Uterus (tissue), 4 donors: ENCODE measurements around the gene GRIK4. TPM values are rescaled to one million over a fixed set of nuclear protein-coding genes. Genes with fewer than 3 reads are reported as not detected.

Experiments
- DNase-seq, 2 donors: peaks; one replicate each; pipeline ENCODE4 v3.0.0-alpha.2; 2019 to 2020
- H3K27ac ChIP-seq, 2 donors: fragments of 200-600 bp; sonication (generic); 1 replicate in 1 of 2; 2 replicates in 1 of 2; pipeline ENCODE4 v1.5.1; 2016 to 2018
- H3K27me3 ChIP-seq, 2 donors: fragments of 200-600 bp; sonication (generic); one replicate each; pipeline ENCODE4 v1.5.1; 2018 to 2019; ENCODE audit warnings: control low read depth in 1 of 2
- H3K36me3 ChIP-seq, 2 donors: fragments of 200-600 bp; sonication (generic); one replicate each; pipeline ENCODE4 v1.5.1; 2019; ENCODE audit warnings: control low read depth in 1 of 2
- H3K4me1 ChIP-seq, 2 donors: fragments of 200-600 bp; sonication (generic); one replicate each; pipeline ENCODE4 v1.5.1; 2018 to 2019; ENCODE audit warnings: control low read depth in 1 of 2
- H3K4me3 ChIP-seq, 2 donors: fragments of 200-600 bp; sonication (generic); 1 replicate in 1 of 2; 2 replicates in 1 of 2; pipeline ENCODE4 v1.5.1; 2018 to 2019; ENCODE audit warnings: mild to moderate bottlenecking in 1 of 2
- H3K9me3 ChIP-seq, 2 donors: fragments of 200-600 bp; sonication (generic); one replicate each; pipeline ENCODE4 v1.5.1; 2019; ENCODE audit warnings: control low read depth in 1 of 2
- POLR2A ChIP-seq, 2 donors: fragments of 450-650 bp; IDR thresholded peaks; one replicate each; pipeline ENCODE4 v1.6.1; 2016; ENCODE audit warnings: antibody characterized with exemption in 2 of 2, mild to moderate bottlenecking in 1 of 2, moderate library complexity in 1 of 2
- intact Hi-C: fragments of 100-400 bp; cut with DNase I; formaldehyde crosslinking; loops from one replicate; pipeline ENCODE4 v1.15.1; 2023; ENCODE audit warnings: low total_unique reads
- total RNA-seq, 4 donors: library from RNA; depleted of rRNA in 3 of 4; stranded (reverse); fragments of >200 nt in 3 of 4; gene quantifications; one replicate each; pipeline versions ENCODE4 v1.1.0 to v1.2.4, GENCODE V29; 2014 to 2023
- TF ChIP-seq, protein P1 (sequence below), 4 experiments: fragments of 200-600 bp in 2 of 4; fragments of 450-650 bp in 2 of 4; sonication (generic) in 2 of 4; IDR thresholded peaks; one replicate each; pipeline ENCODE4 v1.5.1; 2016 to 2019; ENCODE audit warnings: antibody characterized with exemption in 4 of 4, mild to moderate bottlenecking in 2 of 4, moderate library complexity in 1 of 4
- donor health status: DM: yes; HTN: yes; CAD: no.

Gene GRIK4
- total RNA-seq, 4 donors from 2014 or later, result 0.28 to 1.1 TPM; not detected in 2

DNA sequence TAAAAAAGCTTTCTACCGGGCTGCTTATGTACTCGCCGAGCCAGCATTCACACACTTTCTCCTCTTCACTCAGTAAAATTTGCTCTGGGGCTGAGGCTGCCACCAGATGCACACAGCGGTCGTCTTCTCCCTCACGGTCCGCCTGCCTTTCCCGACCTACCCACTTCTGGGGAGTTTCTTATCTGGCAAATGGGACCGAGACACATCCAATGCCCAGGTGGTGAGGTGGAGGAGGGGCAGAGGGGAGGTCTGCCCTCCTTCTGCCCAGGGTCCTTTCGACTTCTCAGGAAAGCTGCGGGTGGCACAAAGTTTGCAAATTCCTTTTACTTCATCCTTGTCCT, 43.9 kb downstream of the GRIK4 start:
- DNase-seq, result no peak
- intact Hi-C loops, result no loop called here
- Histone ChIP-seq H3K27ac (no peak overlapping the region), H3K4me3 (no peak overlapping the region), H3K9me3 (no peaks in the 10 kb centered on the region), H3K4me1 (no peaks in the 10 kb centered on the region), H3K27me3 (no peaks in the 10 kb centered on the region), H3K36me3 (no peaks in the 10 kb centered on the region)
- TF ChIP-seq POLR2A (IDR thresholded peaks at IDR 0.05), result no peak
- TF ChIP-seq, protein P1, sequence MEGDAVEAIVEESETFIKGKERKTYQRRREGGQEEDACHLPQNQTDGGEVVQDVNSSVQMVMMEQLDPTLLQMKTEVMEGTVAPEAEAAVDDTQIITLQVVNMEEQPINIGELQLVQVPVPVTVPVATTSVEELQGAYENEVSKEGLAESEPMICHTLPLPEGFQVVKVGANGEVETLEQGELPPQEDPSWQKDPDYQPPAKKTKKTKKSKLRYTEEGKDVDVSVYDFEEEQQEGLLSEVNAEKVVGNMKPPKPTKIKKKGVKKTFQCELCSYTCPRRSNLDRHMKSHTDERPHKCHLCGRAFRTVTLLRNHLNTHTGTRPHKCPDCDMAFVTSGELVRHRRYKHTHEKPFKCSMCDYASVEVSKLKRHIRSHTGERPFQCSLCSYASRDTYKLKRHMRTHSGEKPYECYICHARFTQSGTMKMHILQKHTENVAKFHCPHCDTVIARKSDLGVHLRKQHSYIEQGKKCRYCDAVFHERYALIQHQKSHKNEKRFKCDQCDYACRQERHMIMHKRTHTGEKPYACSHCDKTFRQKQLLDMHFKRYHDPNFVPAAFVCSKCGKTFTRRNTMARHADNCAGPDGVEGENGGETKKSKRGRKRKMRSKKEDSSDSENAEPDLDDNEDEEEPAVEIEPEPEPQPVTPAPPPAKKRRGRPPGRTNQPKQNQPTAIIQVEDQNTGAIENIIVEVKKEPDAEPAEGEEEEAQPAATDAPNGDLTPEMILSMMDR (IDR thresholded peaks at IDR 0.05), result no peak

DNA sequence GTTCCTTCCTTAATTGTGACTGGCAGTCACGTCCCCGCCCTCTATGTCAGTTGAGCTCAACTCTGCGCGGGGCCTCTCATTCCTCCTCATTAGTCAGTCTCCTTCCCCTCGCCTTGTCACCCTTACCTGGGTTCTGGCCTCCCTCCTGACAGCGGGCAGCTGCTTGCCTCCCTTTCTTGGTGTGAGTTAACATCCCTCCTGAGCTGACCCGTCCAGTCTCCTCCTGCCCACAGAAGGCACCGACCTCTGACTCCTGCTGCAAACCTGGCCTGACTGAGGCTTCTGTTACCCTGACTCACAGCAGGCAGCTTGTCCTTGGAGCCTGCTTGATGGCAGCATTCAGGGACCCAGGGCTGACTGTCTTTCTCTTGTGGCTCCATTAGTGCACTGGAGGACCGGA, 45.2 kb downstream of the GRIK4 start:
- intact Hi-C loops, result no loop called here
- Histone ChIP-seq H3K36me3 (no peaks in the 10 kb centered on the region), H3K9me3 (no peaks in the 10 kb centered on the region), H3K27ac (no peak overlapping the region), H3K4me3 (no peak overlapping the region), H3K27me3 (no peaks in the 10 kb centered on the region), H3K4me1 (no peaks in the 10 kb centered on the region)
- TF ChIP-seq, protein P1 (IDR thresholded peaks at IDR 0.05), result no peak
- TF ChIP-seq POLR2A (IDR thresholded peaks at IDR 0.05), result no peak
- DNase-seq, result no peak

DNA sequence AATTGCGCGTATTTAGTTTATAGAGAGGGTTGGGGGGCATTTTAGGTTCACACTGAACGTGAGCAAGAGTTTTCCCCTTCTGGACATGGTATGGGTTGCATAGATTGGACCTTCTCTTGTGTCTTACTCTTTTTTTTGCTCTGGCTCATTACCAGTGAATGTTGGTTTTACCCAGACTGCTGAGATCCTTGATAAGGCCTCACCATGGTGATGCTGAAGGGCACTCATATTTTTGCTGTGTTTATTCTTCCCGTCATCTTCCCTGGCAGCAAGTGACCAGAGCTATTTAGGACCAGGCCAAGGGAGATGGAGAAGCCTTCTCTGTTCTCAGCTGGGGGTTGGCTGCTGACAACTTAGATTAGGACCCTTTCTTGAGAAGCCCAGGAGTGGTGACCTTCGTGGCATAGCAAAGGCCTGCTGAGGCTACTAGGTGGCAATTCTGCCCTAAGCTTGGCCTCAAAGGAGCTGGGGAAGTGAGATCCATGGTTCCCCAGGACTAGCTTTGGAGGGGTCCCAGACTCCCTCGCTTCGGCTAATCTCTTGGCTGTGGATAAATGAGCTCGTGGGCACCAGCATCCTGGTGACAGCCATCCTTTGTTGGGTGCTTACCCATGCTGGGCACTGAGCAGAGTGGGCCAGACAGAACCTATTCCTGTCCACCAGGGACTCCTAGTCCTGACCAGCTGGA, 47.3 kb downstream of the GRIK4 start:
- Histone ChIP-seq H3K4me3 (no peak overlapping the region), H3K36me3 (no peaks in the 10 kb centered on the region), H3K4me1 (no peaks in the 10 kb centered on the region), H3K9me3 (no peaks in the 10 kb centered on the region), H3K27me3 (no peaks in the 10 kb centered on the region), H3K27ac (no peak overlapping the region)
- no peak for DNase-seq
- TF ChIP-seq POLR2A (IDR thresholded peaks at IDR 0.05), result no peak
- TF ChIP-seq, protein P1 (IDR thresholded peaks at IDR 0.05), result no peak
- intact Hi-C loops, result no loop called here

DNA sequence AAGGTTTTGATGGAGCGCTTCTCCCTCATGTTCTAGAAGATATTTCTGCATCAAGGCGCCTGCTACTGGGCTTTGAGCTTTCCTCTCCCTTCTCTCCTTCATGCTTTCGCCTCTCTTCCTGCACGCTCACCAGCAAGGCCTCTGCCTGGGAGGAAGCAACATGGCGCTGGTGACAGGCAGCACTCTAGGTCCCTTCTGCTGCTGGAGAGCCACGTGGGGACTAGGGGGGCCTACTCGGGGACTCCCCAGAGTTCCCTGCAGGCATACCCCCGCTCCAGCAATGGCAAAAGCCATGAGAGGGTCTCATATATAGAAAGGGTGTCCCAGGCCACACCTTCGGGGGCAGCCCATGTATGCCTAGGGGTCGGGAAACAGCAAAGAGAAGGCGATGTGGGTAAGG, 49.7 kb downstream of the GRIK4 start:
- no peak for DNase-seq
- Histone ChIP-seq H3K4me3 (no peak overlapping the region), H3K4me1 (peaks cover 0 to 11% of the 10 kb centered on the region in 2 donors), H3K9me3 (no peaks in the 10 kb centered on the region), H3K27me3 (peaks cover 0 to 10% of the 10 kb centered on the region in 2 donors), H3K27ac (no peak overlapping the region), H3K36me3 (no peaks in the 10 kb centered on the region)
- intact Hi-C loops, result no loop called here
- TF ChIP-seq POLR2A (IDR thresholded peaks at IDR 0.05), result no peak
- TF ChIP-seq, protein P1 (IDR thresholded peaks at IDR 0.05), result no peak

DNA sequence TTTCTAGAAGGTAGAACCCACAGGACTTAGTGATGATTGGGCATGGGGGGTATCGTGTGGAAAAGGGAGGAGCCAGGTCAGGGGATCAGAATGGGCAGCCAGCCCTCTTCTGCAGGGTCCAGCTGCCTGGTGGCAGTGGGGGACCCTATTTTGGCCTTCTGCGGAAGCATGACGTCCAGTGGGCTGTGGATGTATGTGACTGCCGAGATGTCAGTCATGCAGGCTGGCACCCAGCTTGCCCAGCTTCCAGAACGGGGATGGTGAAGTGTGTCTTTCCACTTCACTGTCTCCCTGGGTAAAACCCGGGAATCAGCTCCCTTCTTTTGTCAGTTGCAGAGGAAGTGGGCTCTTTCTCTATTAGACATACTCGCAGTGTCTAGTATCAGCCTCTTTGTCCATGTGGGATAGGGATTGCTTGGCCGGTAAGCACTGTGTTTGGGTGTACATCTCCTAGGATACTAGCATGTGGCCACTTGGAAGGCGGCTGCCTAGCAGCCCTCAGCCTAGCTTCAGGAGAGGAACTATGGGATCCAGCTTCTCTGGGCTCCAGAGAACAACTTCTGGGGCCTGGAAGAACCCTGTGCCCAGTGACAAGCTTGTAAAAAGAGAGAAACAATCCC, 51.4 kb downstream of the GRIK4 start:
- intact Hi-C loops, result no loop called here
- H3K27me3 ChIP-seq, result peaks cover 0 to 10% of the 10 kb centered on the region in 2 donors
- no peaks in the 10 kb centered on the region for H3K9me3 ChIP-seq
- DNase-seq, result no peak
- no peak for TF ChIP-seq POLR2A (IDR thresholded peaks at IDR 0.05)
- TF ChIP-seq, protein P1 (IDR thresholded peaks at IDR 0.05), result no peak
- H3K27ac ChIP-seq, result no peak overlapping the region
- H3K4me3 ChIP-seq, result no peak overlapping the region
- H3K36me3 ChIP-seq, result no peaks in the 10 kb centered on the region
- H3K4me1 ChIP-seq, result peaks cover 0 to 11% of the 10 kb centered on the region in 2 donors
